ENCODE data around the gene GALNT17.
"Not testable (repeated sequence)": the region's sequence is repeated elsewhere in the genome, so short reads cannot be mapped to it uniquely, and the experiment has no call there.

Gene GALNT17

GRCh38 chr7:71566991-71567390 lies 435.0 kb downstream of the GALNT17 start:
- no peak for DNase-seq

GRCh38 chr7:71574153-71574860 lies 442.4 kb downstream of the GALNT17 start:
- no peak for DNase-seq

- DNase-seq: no peak
Observed at GRCh38 chr7:71580027-71580426, 448.1 kb downstream of the GALNT17 start.

GRCh38 chr7:71584256-71584655 lies 452.3 kb downstream of the GALNT17 start:
- no peak for DNase-seq

GRCh38 chr7:71591876-71592275 lies 459.9 kb downstream of the GALNT17 start:
- no peak for DNase-seq

GRCh38 chr7:71592388-71592787 lies 460.4 kb downstream of the GALNT17 start:
- DNase-seq: not testable (repeated sequence)

GRCh38 chr7:71594736-71595135 lies 462.8 kb downstream of the GALNT17 start:
- no peak for DNase-seq

GRCh38 chr7:71595176-71595575 lies 463.2 kb downstream of the GALNT17 start:
- no peak for DNase-seq

- no peak for DNase-seq
Observed at GRCh38 chr7:71598553-71598952, 466.6 kb downstream of the GALNT17 start.

GRCh38 chr7:71601851-71602250 lies 469.9 kb downstream of the GALNT17 start:
- no peak for DNase-seq

- DNase-seq: no peak
Observed at GRCh38 chr7:71604818-71605414, 473.0 kb downstream of the GALNT17 start.

- no peak for DNase-seq
Observed at GRCh38 chr7:71611986-71612385, 480.0 kb downstream of the GALNT17 start.

GRCh38 chr7:71612911-71613310 lies 481.0 kb downstream of the GALNT17 start:
- no peak for DNase-seq

GRCh38 chr7:71613313-71613712 lies 481.4 kb downstream of the GALNT17 start:
- no peak for DNase-seq

GRCh38 chr7:71615017-71615416 lies 483.1 kb downstream of the GALNT17 start:
- DNase-seq: peak; percentile 18

- no peak for DNase-seq
Observed at GRCh38 chr7:71616217-71616616, 484.3 kb downstream of the GALNT17 start.

- no peak for DNase-seq
Observed at GRCh38 chr7:71618278-71618677, 486.3 kb downstream of the GALNT17 start.

GRCh38 chr7:71625545-71625944 lies 493.6 kb downstream of the GALNT17 start:
- DNase-seq: peak; percentile 98

- DNase-seq: no peak
Observed at GRCh38 chr7:71626206-71626605, 494.3 kb downstream of the GALNT17 start.

- no peak for DNase-seq
Observed at GRCh38 chr7:71627651-71628050, 495.7 kb downstream of the GALNT17 start.

GRCh38 chr7:71630516-71630915 lies 498.6 kb downstream of the GALNT17 start:
- DNase-seq: no peak

GRCh38 chr7:71633551-71634008 lies 501.6 kb downstream of the GALNT17 start:
- DNase-seq: no peak

GRCh38 chr7:71635849-71636248 lies 503.9 kb downstream of the GALNT17 start:
- DNase-seq: not testable (repeated sequence)

GRCh38 chr7:71636329-71636728 lies 504.4 kb downstream of the GALNT17 start:
- DNase-seq: no peak

- peak; percentile 64 for DNase-seq
Observed at GRCh38 chr7:71637578-71637977, 505.6 kb downstream of the GALNT17 start.

Data from NCI-H524 treated with DMSO at 0.1 percent for 48 hours (cell line).